Fibroblast of peridontal ligament (primary cell): ENCODE data around the gene FAM53B.

Experiments
- DNase-seq: peaks from one replicate; pipeline ENCODE4 v3.0.0-alpha.2; 2010; ENCODE audit errors: extremely low read depth

Gene FAM53B

GRCh38 chr10:124709861-124710260 is 34.3 kb downstream of the FAM53B start:
- DNase-seq = no peak

- no peak for DNase-seq
Observed at GRCh38 chr10:124708922-124709520, 35.2 kb downstream of the FAM53B start.

GRCh38 chr10:124708246-124708779 is 35.9 kb downstream of the FAM53B start:
- no peak for DNase-seq

- DNase-seq = no peak
Observed at GRCh38 chr10:124707551-124707950, 36.6 kb downstream of the FAM53B start.

- DNase-seq = no peak
Observed at GRCh38 chr10:124707144-124707467, 37.1 kb downstream of the FAM53B start.

GRCh38 chr10:124706462-124707143 is 37.6 kb downstream of the FAM53B start:
- no peak for DNase-seq

- DNase-seq = no peak
Observed at GRCh38 chr10:124705817-124706461, 38.2 kb downstream of the FAM53B start.

- DNase-seq = no peak
Observed at GRCh38 chr10:124705381-124705740, 38.8 kb downstream of the FAM53B start.

GRCh38 chr10:124704428-124705380 is 39.5 kb downstream of the FAM53B start:
- DNase-seq = no peak

- peak; percentile 18 for DNase-seq
Observed at GRCh38 chr10:124703778-124704427, 40.3 kb downstream of the FAM53B start.

- no peak for DNase-seq
Observed at GRCh38 chr10:124703372-124703771, 40.8 kb downstream of the FAM53B start.

GRCh38 chr10:124701881-124702656 is 42.1 kb downstream of the FAM53B start:
- no peak for DNase-seq

- peak; percentile 59 for DNase-seq
Observed at GRCh38 chr10:124701435-124701834, 42.7 kb downstream of the FAM53B start.

GRCh38 chr10:124701038-124701365 is 43.2 kb downstream of the FAM53B start:
- no peak for DNase-seq

- no peak for DNase-seq
Observed at GRCh38 chr10:124700293-124701037, 43.7 kb downstream of the FAM53B start.

- DNase-seq = no peak
Observed at GRCh38 chr10:124699471-124700292, 44.5 kb downstream of the FAM53B start.

GRCh38 chr10:124698545-124699469 is 45.4 kb downstream of the FAM53B start:
- no peak for DNase-seq
